SIG-M5 (cell line): Measurements from ENCODE around the gene GAB2.

Experiments used
- DNase-seq: peaks from one replicate; lab custom pipeline; 2025; lab: John Stamatoyannopoulos, UW

GAB2 gene

GRCh38 chr11:78400702-78401101, 16.9 kb downstream of the GAB2 start:
- DNase-seq: no peak

GRCh38 chr11:78400116-78400515, 17.5 kb downstream of the GAB2 start:
- DNase-seq: no peak

- no peak for DNase-seq
Measured at GRCh38 chr11:78399136-78399535, 18.5 kb downstream of the GAB2 start.

GRCh38 chr11:78398715-78399114, 18.9 kb downstream of the GAB2 start:
- DNase-seq: no peak

GRCh38 chr11:78397398-78397797, 20.2 kb downstream of the GAB2 start:
- no peak for DNase-seq

DNA sequence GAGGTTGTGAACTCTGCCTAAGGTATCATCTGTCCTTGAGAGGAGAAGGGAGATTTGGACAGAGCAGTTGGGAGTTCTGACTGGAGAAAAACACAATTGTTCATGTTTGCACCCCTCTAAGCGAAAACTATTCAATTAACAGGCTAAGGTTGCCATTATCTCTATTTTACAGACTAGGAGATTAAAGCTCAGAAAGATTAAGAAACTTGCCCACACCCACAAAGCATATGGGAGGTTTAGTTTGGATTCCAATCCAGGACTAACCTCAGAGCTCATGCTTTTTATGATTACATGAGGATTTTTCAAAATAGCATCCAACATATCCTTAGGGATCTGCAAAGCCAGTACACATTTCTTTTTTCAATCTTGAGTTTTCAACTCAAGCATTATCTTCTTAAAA, 22.0 kb downstream of the GAB2 start:
- DNase-seq: no peak

GRCh38 chr11:78392854-78393253, 24.8 kb downstream of the GAB2 start:
- no peak for DNase-seq

GRCh38 chr11:78391424-78391823, 26.2 kb downstream of the GAB2 start:
- no peak for DNase-seq

- DNase-seq: no peak
Measured at GRCh38 chr11:78390809-78391208, 26.8 kb downstream of the GAB2 start.

- DNase-seq: no peak
Measured at GRCh38 chr11:78386215-78386941, 31.2 kb downstream of the GAB2 start.

- DNase-seq: no peak
Measured at GRCh38 chr11:78385205-78385604, 32.4 kb downstream of the GAB2 start.

DNA sequence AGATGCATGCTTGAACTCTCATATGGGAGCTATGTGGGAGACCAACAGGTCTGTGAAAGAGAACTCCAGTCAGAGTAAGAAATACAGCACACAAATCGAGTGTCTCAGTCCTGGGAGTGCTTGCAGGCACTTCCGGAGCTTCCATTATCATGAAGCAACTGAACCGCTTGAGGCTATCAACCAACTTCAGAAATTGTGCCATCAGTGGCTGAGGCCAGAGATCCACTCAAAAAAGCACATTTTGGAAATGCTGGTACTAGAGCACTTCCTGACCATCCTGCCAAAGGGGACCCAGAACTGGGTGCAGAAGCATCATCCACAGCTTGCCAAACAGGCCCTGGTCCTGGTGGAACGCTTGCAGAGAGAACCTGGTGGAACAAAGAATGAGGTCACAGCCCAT, 33.4 kb downstream of the GAB2 start:
- no peak for DNase-seq

DNA sequence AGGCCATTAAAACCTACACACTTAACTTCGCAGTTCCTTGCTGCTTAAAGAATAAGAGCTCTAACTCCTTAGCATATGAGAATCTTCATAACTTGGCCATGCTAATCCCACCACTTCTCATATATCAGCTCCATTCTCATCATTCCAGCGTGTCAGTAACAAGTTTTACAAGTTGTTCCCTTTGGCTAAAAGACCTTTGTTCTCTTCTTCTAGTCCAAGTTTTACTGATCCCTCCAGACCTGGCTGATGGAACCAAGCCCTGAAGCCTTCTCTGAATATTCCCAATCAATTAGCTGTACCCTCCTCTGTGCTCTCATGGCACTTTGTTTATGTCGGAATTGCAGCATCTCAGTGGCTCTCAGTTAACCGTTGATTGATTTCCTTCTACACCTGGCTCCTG, 35.8 kb downstream of the GAB2 start:
- no peak for DNase-seq

DNA sequence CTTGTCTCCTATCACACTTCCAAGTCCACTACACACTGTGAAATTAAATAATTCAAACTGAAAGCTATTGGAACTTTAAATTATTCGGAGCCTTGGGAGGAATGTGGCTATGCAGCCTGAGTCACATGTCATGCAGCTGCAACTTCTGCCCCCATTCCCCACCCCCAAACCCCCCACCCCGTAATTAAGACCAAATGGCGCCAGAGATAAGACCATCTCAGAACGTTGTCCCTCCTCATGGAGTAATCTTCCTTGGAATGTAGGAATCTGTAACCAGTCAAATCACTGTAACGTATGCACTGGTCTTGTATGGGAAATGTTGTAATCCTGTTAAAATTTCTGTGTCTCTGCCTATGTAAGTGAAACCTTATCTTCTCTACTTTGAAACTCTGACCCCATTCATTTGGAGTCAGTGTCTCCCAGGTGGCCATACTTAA, 37.0 kb downstream of the GAB2 start:
- no peak for DNase-seq

DNA sequence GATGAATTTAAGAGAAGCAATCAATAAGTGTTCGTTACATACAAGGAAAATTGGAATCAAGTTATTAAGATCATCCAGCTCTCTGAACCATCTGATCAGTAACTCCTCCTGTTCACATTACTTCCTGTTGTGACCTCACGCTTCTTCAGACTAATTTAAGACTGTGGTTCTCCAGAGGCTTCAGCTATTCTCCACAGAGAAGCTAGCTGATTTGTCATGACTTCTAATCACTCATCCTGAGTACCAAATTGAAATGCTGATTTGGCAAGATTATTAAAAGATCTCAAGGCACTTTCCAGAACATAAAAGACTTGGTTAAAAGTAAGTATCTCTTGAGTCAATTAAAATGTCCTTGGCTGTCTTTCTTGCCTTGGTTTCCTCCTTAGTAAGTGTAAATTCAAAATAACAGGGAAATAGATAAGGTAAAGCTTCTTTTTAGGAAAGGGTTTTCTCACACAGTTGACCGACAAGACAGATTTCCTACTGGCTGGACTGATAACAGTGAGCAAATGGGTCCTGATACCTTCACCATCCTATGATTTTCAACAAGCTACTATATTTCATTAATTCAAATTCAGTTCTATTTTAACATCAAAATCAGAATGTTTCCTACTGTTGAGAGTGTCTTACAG, 38.5 kb downstream of the GAB2 start:
- DNase-seq: no peak

- DNase-seq: no peak
Measured at GRCh38 chr11:78377625-78378418, 39.8 kb downstream of the GAB2 start.

- DNase-seq: no peak
Measured at GRCh38 chr11:78376858-78377257, 40.8 kb downstream of the GAB2 start.

- DNase-seq: no peak
Measured at GRCh38 chr11:78374917-78375316, 42.7 kb downstream of the GAB2 start.

GRCh38 chr11:78373689-78374088, 43.9 kb downstream of the GAB2 start:
- DNase-seq: no peak

GRCh38 chr11:78372114-78372768, 45.4 kb downstream of the GAB2 start:
- DNase-seq: no peak

GRCh38 chr11:78371221-78371891, 46.3 kb downstream of the GAB2 start:
- no peak for DNase-seq
